NCI-H526 (cell line): Measurements from ENCODE around the gene C3.
A peak's percentile ranks its signal among the peaks of the same experiment; 100 is the strongest.

Source experiments
- DNase-seq, 2 experiments: peaks; one replicate each; lab custom pipeline; 2025; lab: John Stamatoyannopoulos, UW

The C3 gene

GRCh38 chr19:6744381-6745301, 24.2 kb upstream of the C3 start:
- DNase-seq = no peak

GRCh38 chr19:6743714-6744380, 23.4 kb upstream of the C3 start:
- no peak for DNase-seq

GRCh38 chr19:6743066-6743465, 22.6 kb upstream of the C3 start:
- no peak for DNase-seq

GRCh38 chr19:6740589-6741343, 20.3 kb upstream of the C3 start:
- DNase-seq = peak in 1 of 2 experiments; percentile 43

GRCh38 chr19:6739883-6740588, 19.6 kb upstream of the C3 start:
- DNase-seq = peak in 1 of 2 experiments; percentile 48

GRCh38 chr19:6739390-6739882, 19.0 kb upstream of the C3 start, which contains the start of gene TRIP10:
TSS of gene TRIP10 (plus strand) at chr19:6739680. CDS start at chr19:6739762, 82 bp downstream.
- peak in 1 of 2 experiments; percentile 74 for DNase-seq

GRCh38 chr19:6738787-6739389, 18.4 kb upstream of the C3 start:
- DNase-seq = no peak

GRCh38 chr19:6737873-6738786, 17.7 kb upstream of the C3 start:
- DNase-seq = peak; percentile 66 to 83

GRCh38 chr19:6737284-6737872, 16.9 kb upstream of the C3 start, which contains the start of gene GPR108:
TSS of gene GPR108 (minus strand) at chr19:6737580. CDS start at chr19:6737576, 4 bp downstream.
- peak; percentile 97 to 99 for DNase-seq

- no peak for DNase-seq
Observed at GRCh38 chr19:6736917-6737283, 16.4 kb upstream of the C3 start.

GRCh38 chr19:6736169-6736916, 15.9 kb upstream of the C3 start:
- peak in 1 of 2 experiments; percentile 62 for DNase-seq

- no peak for DNase-seq
Observed at GRCh38 chr19:6735181-6735911, 14.9 kb upstream of the C3 start.

GRCh38 chr19:6734096-6734696, 13.7 kb upstream of the C3 start:
- no peak for DNase-seq

GRCh38 chr19:6733338-6734095, 13.1 kb upstream of the C3 start:
- no peak for DNase-seq

- no peak for DNase-seq
Observed at GRCh38 chr19:6732803-6733337, 12.4 kb upstream of the C3 start.

GRCh38 chr19:6731822-6732221, 11.4 kb upstream of the C3 start:
- DNase-seq = no peak
